ENCODE results near the gene FBN1. TPM values are rescaled to one million over a fixed set of nuclear protein-coding genes. Genes with fewer than 3 reads are reported as not detected.

FBN1 gene
- total and polyA plus RNA-seq, 8 donors: 4.7 to 384 (median 42.6) TPM

GRCh38 chr15:48522911-48523310 is 122.6 kb downstream of the FBN1 start:
- Histone ChIP-seq H3K27me3 (no peaks in the 10 kb centered on the region), H3K36me3 (peaks cover 0 to 33% (median 21%) of the 10 kb centered on the region in 4 donors), H3K27ac (no peak overlapping the region), H3K4me1 (peaks cover 0 to 11% (median 4%) of the 10 kb centered on the region in 4 donors), H3K4me3 (no peak overlapping the region), H3K9me3 (no peaks in the 10 kb centered on the region)
- WGBS, 5 donors: 75 to 81% (median 79%) methylated on average over 3 of the region's 3 CpGs
- no peak for DNase-seq
- intact Hi-C loops (cut with DNase I; ENCODE audit: low total_unique reads): no loop called here
- TF ChIP-seq POLR2AphosphoS5 (IDR thresholded peaks at IDR 0.05) (no peak), POLR2A (IDR thresholded peaks at IDR 0.05) (no peak), EP300 (IDR thresholded peaks at IDR 0.05) (no peak)
- TF ChIP-seq, protein P1, sequence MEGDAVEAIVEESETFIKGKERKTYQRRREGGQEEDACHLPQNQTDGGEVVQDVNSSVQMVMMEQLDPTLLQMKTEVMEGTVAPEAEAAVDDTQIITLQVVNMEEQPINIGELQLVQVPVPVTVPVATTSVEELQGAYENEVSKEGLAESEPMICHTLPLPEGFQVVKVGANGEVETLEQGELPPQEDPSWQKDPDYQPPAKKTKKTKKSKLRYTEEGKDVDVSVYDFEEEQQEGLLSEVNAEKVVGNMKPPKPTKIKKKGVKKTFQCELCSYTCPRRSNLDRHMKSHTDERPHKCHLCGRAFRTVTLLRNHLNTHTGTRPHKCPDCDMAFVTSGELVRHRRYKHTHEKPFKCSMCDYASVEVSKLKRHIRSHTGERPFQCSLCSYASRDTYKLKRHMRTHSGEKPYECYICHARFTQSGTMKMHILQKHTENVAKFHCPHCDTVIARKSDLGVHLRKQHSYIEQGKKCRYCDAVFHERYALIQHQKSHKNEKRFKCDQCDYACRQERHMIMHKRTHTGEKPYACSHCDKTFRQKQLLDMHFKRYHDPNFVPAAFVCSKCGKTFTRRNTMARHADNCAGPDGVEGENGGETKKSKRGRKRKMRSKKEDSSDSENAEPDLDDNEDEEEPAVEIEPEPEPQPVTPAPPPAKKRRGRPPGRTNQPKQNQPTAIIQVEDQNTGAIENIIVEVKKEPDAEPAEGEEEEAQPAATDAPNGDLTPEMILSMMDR (IDR thresholded peaks at IDR 0.05): no peak

DNA sequence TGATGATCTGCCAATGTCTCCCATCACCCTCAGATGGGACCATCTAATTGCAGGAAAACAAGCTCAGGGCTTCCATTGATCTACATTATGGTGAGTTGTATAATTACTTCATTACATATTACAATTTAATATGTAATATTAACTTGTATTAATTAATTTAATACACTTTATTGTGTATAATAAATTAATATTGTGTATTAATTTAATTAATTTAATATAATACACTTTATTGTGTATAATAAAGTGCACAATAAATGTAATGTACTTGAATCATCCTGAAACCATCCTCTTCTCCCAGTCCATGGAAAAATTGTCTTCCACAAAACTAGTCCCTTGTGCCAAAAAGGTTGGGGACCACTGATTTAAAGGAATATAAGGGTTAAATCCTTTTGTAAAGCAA is 123.4 kb downstream of the FBN1 start:
- TF ChIP-seq EP300 (IDR thresholded peaks at IDR 0.05) (no peak), POLR2AphosphoS5 (IDR thresholded peaks at IDR 0.05) (no peak), POLR2A (IDR thresholded peaks at IDR 0.05) (no peak)
- TF ChIP-seq, protein P1 (IDR thresholded peaks at IDR 0.05): no peak
- Histone ChIP-seq H3K4me3 (no peak overlapping the region), H3K9me3 (no peaks in the 10 kb centered on the region), H3K36me3 (peaks cover 0 to 33% (median 23%) of the 10 kb centered on the region in 4 donors), H3K4me1 (peaks cover 0 to 3% (median 0%) of the 10 kb centered on the region in 4 donors), H3K27ac (no peak overlapping the region), H3K27me3 (no peaks in the 10 kb centered on the region)
- intact Hi-C loops (cut with DNase I; ENCODE audit: low total_unique reads): no loop called here
- DNase-seq: no peak

- intact Hi-C loops (cut with DNase I; ENCODE audit: low total_unique reads): no loop called here
- TF ChIP-seq POLR2A (IDR thresholded peaks at IDR 0.05): no peak
- TF ChIP-seq, protein P1 (IDR thresholded peaks at IDR 0.05): no peak
- TF ChIP-seq EP300 (IDR thresholded peaks at IDR 0.05): no peak
- TF ChIP-seq POLR2AphosphoS5 (IDR thresholded peaks at IDR 0.05): no peak
- DNase-seq: peak in 1 of 2 donors; percentile 20
- peaks cover 0 to 37% (median 22%) of the 10 kb centered on the region in 4 donors for H3K36me3 ChIP-seq
- WGBS, 5 donors: 66 to 82% (median 71%) methylated on average over 13 to 15 of the region's 15 CpGs
- no peaks in the 10 kb centered on the region for H3K9me3 ChIP-seq
- no peaks in the 10 kb centered on the region for H3K27me3 ChIP-seq
- no peak overlapping the region for H3K4me3 ChIP-seq
- H3K27ac ChIP-seq: no peak overlapping the region
- H3K4me1 ChIP-seq: no peaks in the 10 kb centered on the region
Measured at GRCh38 chr15:48520376-48521155, 124.9 kb downstream of the FBN1 start.

DNA sequence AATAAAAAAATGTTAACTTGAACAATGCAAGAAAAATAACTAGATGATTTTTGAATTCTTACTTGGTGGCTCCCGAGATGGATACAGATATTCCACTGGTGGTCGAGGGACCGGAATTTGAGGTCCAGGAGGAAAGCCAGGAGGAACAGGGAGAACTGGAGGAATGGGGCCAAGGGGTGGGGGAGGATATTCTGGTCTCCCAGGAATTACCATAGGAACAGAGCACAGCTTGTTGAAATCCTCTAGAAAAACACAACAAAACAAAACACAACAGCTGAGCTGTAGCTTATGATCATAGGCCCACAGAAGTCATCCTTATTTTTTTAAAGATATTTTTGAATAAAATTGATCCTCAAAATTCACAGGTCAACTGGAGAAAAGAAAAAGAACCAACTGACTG is 129.4 kb downstream of the FBN1 start:
- intact Hi-C loops (cut with DNase I; ENCODE audit: low total_unique reads): no loop called here
- 86 to 94% (median 92%) methylated on average over 3 of the region's 3 CpGs for WGBS, 5 donors
- Histone ChIP-seq H3K27me3 (no peaks in the 10 kb centered on the region), H3K36me3 (peaks cover 0 to 52% (median 37%) of the 10 kb centered on the region in 4 donors), H3K4me1 (no peaks in the 10 kb centered on the region), H3K9me3 (no peaks in the 10 kb centered on the region), H3K27ac (no peak overlapping the region), H3K4me3 (no peak overlapping the region)
- TF ChIP-seq, protein P1 (IDR thresholded peaks at IDR 0.05): no peak
- TF ChIP-seq POLR2A (IDR thresholded peaks at IDR 0.05): no peak
- TF ChIP-seq POLR2AphosphoS5 (IDR thresholded peaks at IDR 0.05): no peak
- TF ChIP-seq EP300 (IDR thresholded peaks at IDR 0.05): no peak
- no peak for DNase-seq
